Measurements from ENCODE around the gene SHB.

The SHB gene

DNA sequence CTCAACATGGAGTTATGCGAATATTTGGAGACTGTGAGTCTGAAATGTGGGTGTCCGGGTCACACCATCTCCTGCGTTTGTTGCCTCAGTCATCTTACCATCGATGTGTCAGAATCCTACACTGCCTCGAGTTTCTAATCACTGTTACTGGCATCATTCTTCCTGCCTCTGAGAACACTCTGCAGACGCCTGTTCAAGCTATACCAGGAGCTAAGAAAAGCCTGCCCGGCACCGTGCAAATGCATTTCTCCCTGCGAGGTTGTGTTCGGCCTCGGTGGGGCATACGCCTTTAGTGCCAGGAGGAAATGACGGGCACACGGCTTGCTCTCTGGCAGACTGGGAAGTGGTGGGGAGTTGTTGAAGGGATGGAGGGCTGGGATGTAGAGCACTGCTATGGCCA, 133.9 kb downstream of the SHB start:
- DNase-seq (ENCODE audit: low read depth, low spot score): no peak

DNA sequence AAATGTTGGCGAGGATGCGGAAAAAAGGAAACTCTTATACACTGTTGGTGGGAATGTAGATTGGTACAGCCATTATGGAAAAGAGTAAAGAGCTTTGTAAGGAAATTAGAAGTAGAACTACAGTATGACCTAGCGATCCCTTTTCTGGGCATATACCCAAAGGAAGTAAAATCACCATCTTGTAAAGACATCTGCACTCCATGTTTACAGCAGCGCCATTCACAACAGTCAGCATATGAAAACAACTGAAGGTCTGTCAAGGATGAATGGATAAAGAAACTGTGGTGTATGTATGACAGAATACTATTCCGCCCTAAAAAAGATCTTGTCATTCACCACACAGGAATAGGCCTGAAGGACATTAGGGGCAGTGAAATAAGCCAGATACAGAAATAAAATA, 137.4 kb downstream of the SHB start:
- DNase-seq (ENCODE audit: low read depth, low spot score): no peak

DNA sequence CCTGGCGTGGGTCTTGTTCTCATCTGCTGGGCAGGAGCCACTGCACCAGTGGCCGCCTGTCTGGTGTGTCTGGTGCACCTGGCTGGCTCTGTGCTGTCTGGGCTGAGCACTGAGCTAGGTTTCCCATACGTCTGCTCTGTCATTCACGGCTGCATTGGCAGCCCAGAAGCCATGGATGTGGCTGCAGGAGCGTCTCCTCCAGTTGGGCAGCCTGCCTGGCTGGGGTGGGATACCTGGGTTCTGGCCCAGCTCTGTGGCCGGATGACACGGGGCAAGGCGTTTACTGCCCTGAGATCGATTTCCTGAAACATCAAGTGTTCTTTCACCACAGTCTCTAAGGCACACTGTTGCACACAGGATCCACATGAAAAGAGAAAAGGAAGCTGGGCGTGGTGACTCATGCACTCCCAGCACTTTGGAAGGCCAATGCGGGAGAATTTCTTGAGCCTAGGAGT, 139.6 kb downstream of the SHB start:
- no peak for DNase-seq (ENCODE audit: low read depth, low spot score)

DNA sequence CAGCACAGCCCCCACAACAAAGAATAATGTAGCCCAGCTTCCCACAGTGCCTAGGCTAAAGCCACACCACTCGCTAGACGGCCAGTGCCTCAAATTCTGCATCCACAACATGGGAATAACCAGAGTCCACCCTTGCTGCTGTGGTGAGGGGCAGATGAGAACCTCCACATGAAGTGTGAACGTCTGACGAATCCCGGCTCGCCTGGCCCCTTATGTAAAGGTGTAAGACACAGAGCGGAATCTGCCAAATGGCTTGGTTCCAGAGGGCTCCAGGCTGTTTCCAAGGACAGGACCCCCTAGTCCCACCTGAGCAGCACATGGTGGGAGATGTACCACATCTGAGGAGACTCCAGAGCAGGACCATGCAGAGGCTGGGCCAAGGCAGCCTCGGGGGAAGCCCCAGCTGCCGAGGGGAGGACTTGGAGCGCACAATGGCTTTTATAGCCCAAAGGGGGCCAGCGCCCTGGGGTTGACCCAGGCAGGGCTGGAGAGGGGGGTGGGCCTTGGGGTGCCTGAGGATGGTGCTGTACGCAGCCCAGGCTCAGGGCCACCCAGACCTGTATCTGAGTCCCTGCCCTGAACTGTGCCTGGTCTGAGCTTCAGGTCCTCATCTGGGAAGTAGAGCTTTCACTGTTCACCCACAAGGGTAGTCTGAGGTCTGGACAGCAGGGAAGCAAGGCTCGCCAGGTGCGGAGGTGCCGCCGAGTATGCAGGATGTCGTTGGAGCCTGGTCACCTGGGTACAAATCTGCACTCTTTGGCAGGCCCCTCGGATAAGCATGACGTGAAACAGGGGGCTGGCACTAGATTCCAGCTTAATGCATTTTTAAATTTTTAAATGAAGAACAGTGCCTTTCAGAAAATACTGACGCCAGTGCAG, 140.2 kb downstream of the SHB start:
- no peak for DNase-seq (ENCODE audit: low read depth, low spot score)

DNA sequence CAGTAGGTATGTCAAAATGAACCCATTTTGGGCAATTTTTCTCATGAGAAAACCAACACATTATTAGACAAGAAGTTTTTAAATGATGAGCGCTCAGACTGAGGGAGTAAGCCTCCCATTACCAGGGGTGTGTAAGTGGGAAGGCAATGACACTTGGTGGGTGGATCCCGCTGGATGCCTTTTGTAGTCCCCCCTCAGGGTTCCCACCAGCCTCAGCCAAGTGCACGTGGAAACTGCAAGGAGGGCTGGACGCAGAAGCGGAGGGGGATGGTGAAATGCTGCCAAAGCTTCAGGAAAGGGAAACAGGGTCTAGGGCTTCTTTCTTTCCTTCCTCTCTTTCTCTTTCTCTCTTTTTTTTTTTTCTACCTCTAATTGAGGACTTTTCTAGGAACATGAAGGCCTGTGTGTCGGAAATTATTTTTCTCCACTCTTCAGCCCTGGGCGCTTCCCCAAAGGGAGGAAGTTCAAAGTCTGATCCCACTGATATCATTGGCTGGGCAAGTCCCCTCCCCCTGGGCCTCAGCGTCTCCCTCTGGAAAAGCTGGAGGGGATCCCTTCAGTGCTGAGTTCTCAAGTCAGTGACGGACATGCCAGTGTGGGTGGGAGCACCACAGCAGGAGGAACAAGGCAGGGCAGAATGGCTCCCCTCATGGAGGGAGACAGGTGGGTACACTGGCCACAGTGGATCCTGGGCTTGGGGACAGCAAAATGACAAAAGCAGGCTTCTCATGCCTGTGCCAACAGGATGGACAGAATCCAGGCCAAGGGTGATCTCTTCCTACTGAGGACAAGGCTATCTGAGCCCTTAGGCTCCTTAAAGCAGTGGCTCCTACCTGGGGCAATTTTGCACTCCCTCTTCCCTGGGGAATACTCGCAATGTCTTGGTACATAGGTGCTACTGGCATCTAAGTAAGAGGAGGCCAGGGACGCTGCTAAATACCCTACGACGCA, 141.2 kb downstream of the SHB start:
- no peak for DNase-seq (ENCODE audit: low read depth, low spot score)

DNA sequence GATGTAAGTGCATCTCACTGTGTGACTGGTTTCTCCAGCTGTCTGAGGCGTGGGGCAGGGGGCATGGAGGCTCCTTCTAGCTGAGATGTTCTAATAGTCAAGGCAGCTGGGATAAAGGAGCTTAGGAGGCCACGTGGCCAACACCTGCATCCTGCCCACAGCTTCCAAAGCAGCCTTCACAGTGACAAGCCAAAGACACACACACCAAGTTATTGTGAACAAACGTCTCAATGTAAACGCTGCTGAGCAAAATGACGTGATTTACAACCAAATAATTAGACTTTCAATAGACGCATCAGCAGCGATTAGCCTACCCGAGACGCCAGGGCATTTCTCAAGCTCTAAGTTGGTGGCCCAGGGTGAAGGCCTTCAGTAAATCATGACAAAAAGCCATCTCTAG, 141.9 kb downstream of the SHB start:
- no peak for DNase-seq (ENCODE audit: low read depth, low spot score)

DNA sequence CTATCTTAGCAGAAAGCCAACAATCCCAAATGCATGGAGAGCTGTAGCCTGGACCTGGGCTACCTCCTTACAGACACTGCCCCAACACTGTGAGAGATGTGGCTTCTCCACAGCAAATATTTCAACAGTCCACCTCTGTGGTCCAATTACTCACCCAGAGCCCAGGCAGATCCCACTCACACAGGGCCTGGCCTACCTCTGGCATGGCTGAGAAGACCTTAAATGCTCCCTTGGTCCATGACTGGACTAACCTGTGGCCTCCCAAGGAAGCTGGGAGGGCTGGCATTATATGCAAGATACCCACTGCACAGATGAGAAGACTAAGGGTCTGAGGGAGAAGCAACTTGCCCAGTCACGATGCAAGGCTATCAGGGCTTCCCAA, 142.3 kb downstream of the SHB start:
- no peak for DNase-seq (ENCODE audit: low read depth, low spot score)

DNA sequence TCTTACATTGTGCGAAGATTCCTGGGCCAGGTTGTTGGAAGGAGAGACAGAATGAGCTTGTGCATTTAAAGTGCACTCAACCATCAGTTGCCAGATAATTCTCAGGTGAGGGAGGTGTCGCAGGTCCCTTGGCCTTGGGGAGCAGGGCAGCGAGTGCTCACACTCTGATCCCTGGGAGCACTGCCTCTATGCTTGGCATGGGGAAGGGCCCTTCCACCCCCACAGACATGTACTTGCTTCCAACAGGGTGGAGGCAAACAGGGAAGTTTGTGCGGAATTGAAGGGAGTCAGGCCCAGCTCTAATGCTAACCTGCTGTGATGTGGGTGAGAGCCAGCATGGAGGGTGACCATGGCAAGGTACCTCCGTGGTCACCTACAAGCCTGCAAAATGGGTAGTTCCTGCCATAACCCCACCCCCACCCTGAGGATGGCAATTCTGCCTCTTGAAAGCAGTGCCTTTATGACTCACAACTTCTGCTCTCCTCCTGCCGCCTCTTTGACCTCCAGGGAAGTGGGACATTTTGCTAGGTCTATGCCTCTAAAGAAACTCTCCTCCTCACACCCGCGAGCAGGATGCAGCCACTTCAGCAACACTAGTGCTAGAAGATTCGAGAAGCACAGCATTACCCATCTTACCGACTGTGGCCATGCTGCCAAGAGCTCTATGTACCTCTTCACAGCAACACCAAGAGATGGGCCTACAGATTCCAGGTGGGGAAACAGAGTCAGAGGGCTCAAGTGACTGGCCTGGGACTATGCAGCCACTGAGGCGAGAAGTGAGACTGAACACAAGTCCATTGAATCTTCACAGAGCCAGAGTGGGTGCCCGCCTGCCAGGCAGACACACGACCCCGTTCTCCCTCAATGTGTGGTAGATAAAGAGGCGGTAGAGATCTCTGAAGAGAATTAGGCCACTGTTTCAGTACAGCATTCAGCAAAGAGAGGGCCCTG, 143.0 kb downstream of the SHB start:
- DNase-seq (ENCODE audit: low read depth, low spot score): no peak

DNA sequence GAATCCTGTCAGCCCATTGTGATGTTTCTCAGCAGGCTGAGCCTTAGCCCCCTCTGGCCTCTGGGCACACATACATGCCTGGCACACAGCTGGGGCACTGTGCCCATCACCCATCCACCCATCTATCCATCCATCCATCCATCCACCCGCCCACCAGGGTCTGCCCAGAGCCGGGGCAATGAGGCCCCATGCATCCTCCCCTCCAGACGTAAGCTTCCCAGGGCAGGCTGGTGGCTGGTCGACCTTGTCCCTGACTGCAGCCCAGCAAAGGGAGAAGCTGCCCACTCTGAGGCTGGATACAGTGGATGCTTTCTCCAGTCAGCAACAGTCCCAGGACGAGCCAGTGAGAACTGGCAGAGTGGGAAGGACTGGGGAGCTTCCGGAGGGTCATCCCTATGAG, 144.0 kb downstream of the SHB start:
- DNase-seq (ENCODE audit: low read depth, low spot score): no peak

DNA sequence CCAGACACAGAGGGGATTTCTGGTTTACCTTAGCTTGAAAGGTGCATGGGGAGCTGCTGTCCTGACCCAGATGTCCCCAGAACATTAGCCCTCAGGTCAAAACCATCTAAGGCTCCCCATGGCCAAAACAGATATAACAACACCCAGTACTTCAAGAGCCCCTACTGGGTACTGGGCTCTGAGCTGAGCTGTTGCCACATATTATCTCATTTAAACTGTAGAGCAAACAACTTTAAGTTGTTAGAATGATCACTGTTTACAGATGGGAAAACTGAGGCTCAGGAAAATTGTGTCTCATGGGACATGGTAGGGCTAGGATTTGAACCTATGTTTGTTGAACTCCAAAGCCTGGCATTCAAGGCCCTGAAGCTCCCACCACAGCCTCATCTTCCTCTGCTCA, 144.5 kb downstream of the SHB start:
- no peak for DNase-seq (ENCODE audit: low read depth, low spot score)

DNA sequence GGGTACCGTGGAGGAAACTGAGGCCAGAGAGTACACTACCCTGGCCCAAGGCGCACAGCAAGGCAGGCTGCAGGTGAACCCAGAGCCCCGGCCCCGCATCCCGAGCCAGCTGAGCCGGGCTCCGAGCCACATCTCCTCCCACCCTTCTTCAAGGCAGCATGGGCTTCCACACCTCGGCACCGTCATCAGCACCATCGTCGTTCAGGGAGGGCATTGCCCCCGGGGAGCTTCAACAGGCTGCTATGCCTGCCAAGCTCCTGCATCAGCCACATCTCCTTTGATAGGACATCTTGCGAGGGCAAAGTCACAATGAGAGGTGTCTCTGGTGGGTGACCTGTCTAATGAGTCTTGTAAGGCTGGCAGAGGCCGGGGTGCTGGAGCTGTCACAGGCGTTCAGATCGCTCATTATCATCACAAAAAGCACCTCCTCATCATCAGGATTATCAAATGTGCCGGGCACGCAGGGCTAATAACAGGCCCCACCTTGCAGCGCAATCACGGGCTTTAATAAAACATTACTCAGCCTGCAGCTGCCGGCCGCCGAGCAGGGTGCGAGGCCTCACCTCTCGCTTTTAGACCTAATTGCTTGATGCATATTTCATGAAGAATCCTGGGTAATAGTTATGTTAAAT, 145.1 kb downstream of the SHB start:
- DNase-seq (ENCODE audit: low read depth, low spot score): no peak

DNA sequence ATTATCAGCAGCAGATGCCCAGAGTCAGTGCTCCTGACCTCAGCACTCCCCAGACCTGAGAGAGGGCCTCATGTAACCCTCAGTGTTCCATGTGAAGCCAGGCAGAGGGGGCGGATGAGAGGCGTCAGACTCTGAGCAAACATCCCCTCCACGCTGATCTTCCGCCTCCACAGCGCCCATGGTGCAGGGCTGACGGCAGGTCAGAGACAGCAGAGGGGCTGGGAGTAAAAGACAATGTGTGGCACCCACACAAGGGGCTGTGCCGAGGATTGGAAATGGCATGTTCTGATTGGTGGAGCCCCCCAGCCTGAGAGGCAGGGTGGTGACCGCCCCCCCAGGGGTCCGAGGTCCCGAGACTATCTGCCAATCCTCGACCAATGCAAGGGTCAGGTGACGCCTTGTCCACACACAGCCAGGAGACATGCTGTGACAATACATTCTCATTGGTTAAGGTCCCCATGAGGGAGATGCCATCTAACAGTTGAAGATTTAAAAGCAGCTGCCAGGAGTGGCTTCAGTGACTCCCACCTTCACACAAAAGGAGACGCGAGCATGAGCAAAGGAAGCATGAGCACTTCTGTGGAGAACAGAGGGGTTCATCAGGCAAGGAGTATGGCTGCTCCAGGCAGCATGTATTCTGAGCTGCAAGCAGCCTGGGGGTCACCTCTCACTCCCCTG, 145.8 kb downstream of the SHB start:
- DNase-seq (ENCODE audit: low read depth, low spot score): no peak

DNA sequence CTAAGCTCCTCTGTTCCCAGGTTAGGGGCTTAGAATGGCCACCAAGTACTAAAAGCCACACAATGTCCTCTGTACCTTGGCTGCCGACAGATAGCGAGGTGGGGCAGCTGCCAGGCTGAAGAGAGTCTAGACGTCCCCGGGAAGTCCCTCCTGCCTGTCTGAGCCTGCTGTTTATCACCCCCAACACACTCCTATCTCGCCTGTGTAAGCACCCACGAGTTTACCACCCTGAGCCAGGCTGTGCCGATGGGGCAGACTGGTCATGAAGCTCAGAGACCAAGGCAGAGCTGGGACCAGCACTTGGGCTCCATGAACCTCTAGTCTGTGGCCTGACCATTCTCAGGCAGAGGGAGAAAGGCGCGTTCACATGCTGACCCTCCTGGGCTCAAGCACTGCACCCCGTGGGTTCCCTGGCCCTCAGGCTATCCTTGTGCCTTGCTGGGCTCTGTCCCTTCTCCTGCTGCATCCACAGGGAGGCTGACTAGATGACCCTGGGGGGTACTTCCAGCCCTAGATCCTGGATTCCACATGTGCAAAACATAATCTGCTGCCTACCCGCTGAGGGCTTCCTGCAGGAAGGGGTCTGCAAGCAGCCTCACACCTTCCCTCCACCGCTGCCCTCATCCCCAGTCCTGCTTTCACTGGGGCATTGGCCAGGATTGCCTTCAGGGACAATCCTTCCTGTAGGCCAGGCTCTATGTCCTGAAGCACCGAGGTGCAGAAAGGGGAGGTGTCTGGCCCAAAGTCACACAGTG, 146.5 kb downstream of the SHB start:
- no peak for DNase-seq (ENCODE audit: low read depth, low spot score)

DNA sequence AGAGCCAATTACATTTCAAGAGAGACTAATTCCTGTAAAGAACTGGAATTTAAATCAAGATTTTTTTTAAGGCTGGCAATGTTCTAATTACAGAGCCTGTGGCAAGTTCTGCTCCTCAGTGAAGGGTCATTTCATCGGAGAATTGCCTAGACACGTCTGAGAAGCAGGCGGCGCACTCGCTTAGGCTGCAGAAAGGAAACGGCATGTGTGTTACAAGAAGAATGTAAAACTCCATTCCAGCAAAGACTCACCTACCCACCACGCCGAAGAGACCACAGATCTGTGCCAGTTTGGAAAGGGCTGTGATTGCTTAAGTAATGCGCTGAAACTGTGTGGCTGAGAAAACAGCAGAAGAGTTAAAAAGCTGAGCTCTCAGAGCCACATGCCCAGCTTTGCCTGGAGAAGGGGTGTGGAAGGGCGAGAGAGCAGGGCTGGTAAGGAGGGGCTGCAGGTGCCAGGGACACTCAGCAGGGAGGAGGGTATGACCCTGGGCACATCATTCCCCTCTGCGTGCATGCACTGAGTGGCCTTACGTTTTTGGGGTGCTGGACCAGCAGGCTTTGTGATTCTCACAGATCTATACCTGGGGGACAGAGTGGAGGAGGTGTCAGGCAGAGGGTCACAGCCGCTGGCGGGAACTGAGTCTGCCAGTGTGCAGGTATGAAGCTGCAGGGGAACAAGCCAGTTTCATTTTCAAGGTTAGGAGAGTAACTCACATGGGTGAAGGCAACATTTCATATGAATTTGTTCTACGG, 147.3 kb downstream of the SHB start:
- no peak for DNase-seq (ENCODE audit: low read depth, low spot score)

DNA sequence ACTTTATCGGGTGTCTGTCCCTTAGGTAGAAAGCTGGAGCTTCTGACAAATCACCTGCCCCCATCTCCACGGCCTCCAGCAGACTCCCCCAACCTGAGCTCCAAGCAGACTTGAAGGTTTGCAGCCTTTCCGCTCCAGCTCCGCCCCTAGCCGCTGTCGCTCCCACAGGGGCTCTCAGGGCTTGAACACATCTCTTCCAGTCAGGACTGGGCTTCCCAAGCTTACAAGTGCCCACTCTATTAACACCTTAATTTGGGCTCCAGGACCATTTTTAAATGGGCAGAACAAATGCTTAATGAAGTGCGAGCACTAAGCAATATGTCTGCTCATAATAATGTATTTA, 147.9 kb downstream of the SHB start:
- DNase-seq (ENCODE audit: low read depth, low spot score): no peak

DNA sequence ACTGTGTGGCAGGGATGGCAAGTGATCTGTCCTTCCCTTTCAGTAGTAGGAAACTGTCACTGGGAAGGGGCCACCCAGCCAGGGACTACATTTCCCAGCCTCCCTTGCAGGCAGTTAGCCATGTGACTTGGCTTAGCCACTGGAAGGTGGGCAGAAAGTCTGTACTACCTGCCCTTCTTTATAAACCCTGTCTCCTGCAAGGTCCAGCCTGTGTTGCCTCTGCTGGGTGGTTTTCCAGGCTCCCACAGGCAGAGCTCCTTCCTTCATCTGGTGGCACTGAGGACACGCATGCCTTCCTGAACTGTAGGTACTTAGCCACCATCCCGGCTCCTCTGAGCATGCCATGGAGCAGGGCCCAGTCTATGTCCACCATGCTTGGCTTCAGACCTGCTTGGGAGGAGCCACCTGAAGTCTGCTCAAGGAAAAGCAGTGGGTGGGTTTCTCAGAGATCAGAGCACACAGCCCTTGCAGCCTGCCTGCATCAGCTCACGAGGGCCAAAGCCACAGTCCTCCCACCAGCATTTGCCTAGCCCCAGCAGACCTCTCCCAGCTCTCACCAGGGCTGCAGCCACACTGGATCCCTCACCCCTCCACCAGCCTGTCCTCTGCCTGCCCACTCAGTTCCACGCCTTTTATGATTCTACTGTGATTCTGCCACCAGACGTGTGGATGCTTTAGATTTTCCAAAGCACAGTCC, 148.4 kb downstream of the SHB start:
- no peak for DNase-seq (ENCODE audit: low read depth, low spot score)

DNA sequence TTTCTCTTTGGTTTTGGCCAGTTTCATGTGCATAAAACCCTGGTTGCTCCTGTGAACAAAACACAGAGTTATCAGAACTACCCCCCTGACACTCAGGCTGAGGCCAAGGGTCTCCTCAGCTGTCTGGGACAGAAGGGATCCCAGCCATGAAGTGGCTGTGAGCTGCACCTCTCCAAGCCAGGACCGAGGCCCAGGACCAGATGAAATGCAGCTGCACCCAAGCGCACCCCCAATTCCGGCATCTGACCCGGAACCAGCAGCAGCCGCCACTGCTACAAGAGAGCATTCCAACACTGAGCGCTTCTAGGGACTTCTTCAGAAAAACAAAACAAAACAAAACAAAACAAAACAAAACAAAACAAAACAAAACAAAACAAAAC, 149.1 kb downstream of the SHB start:
- DNase-seq (ENCODE audit: low read depth, low spot score): no peak

DNA sequence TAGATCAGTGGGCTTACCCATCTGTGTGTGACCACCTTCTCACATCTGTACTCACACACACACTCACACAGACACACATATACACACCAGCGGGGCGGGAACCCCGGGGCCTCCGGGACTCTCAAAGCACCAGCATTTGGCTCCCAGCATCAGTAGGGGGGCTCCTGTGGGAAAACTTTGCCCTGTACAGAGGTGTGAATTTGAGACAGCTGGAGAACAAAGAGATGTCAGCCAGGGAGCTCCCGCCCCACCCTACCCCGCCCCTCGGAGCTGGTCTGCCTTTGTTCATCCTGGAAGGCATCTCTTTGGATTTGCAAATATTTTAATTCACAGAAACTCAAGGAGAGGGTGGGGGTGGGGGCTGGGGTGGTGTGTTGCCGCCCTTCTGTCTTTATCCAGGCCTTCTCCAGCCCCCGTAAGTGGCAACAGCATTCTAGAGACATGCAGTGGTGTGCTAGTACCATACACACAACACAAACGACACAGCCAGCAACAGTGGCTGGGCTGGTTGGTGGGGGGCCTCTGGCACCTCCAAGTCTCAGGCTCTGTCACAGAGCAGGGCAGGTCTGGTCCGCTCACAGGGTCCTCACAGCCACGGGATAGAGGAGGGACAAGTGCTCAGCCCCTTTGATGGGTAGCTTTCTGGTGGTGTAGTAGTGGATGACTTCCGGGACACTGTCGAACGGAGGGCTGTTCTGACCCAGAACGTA, 149.6 kb downstream of the SHB start:
- DNase-seq (ENCODE audit: low read depth, low spot score): no peak
